Right lobe of liver (tissue), 4 donors: ENCODE measurements around the gene MAP2K6.

Source experiments
- POLR2A ChIP-seq: fragments of 450-650 bp; IDR thresholded peaks from one replicate; pipeline ENCODE4 v1.6.1; 2017; ENCODE audit warnings: antibody characterized with exemption, mild to moderate bottlenecking
- TF ChIP-seq, protein P1 (sequence below), 4 donors: fragments of 200-600 bp in 3 of 4; fragments of 450-650 bp in 1 of 4; IDR thresholded peaks; one replicate each; pipeline versions ENCODE4 v1.5.1 to v1.8.0; 2016 to 2022; ENCODE audit warnings: antibody characterized with exemption in 4 of 4, mild to moderate bottlenecking in 2 of 4
- donor health status: DM: no; HTN: no; CAD: no.
- donor health status: DM: no; HTN: no; CAD: no.
- donor health status: DM: no; HTN: yes; CAD: no.

DNA sequence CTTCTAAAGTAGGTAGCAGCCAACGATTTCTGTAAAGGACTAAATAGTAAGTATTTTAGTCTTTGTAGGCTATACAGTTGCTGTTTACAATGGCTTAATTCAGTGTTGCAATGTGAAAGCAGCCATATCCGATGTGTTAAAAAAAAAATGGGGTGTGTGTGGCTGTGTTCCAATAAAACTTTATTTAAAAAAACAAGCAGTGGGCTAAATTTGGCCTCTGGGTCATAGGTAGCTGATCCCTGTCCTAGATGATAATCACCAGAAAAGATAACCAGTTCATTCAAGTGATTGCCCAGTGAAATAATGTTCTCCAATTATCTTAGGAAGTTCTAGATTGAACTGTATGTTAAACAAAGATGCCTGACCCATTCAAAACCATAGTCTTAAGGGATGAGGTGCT, 124.3 kb downstream of the MAP2K6 start:
- TF ChIP-seq, protein P1, sequence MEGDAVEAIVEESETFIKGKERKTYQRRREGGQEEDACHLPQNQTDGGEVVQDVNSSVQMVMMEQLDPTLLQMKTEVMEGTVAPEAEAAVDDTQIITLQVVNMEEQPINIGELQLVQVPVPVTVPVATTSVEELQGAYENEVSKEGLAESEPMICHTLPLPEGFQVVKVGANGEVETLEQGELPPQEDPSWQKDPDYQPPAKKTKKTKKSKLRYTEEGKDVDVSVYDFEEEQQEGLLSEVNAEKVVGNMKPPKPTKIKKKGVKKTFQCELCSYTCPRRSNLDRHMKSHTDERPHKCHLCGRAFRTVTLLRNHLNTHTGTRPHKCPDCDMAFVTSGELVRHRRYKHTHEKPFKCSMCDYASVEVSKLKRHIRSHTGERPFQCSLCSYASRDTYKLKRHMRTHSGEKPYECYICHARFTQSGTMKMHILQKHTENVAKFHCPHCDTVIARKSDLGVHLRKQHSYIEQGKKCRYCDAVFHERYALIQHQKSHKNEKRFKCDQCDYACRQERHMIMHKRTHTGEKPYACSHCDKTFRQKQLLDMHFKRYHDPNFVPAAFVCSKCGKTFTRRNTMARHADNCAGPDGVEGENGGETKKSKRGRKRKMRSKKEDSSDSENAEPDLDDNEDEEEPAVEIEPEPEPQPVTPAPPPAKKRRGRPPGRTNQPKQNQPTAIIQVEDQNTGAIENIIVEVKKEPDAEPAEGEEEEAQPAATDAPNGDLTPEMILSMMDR (IDR thresholded peaks at IDR 0.05): no peak
- TF ChIP-seq POLR2A: no peak
